ENCODE results near the gene LRRIQ1.
"Not testable (repeated sequence)": the region's sequence is repeated elsewhere in the genome, so short reads cannot be mapped to it uniquely, and the experiment has no call there.

DNA sequence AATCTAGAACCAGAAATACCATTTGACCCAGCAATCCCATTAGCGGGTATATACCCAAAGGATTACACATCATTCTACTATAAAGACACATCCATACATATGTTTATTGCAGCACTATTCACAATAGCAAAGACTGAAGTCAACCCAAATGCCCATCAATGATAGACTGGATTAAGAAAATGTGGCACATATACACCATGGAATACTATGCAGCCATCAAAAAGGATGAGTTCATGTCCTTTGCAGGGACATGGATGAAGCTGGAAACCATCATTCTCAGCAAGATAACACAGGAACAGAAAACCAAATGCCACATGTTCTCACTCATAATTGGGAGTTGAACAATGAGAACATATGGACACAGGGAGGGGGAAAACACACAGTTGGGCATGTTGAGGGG lies 188.2 kb downstream of the LRRIQ1 start:
- TF ChIP-seq, protein P1, sequence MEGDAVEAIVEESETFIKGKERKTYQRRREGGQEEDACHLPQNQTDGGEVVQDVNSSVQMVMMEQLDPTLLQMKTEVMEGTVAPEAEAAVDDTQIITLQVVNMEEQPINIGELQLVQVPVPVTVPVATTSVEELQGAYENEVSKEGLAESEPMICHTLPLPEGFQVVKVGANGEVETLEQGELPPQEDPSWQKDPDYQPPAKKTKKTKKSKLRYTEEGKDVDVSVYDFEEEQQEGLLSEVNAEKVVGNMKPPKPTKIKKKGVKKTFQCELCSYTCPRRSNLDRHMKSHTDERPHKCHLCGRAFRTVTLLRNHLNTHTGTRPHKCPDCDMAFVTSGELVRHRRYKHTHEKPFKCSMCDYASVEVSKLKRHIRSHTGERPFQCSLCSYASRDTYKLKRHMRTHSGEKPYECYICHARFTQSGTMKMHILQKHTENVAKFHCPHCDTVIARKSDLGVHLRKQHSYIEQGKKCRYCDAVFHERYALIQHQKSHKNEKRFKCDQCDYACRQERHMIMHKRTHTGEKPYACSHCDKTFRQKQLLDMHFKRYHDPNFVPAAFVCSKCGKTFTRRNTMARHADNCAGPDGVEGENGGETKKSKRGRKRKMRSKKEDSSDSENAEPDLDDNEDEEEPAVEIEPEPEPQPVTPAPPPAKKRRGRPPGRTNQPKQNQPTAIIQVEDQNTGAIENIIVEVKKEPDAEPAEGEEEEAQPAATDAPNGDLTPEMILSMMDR (IDR thresholded peaks at IDR 0.05; ENCODE audit: insufficient read depth, low read length, poor library complexity, severe bottlenecking), result not testable (repeated sequence)
- TF ChIP-seq EZH2phosphoT487 (conservative IDR thresholded peaks at IDR 0.05; ENCODE audit: low read length), result not testable (repeated sequence)

Measured in SU-DHL-6 (cell line).